ENCODE measurements around the gene USP37.

Gene USP37

DNA sequence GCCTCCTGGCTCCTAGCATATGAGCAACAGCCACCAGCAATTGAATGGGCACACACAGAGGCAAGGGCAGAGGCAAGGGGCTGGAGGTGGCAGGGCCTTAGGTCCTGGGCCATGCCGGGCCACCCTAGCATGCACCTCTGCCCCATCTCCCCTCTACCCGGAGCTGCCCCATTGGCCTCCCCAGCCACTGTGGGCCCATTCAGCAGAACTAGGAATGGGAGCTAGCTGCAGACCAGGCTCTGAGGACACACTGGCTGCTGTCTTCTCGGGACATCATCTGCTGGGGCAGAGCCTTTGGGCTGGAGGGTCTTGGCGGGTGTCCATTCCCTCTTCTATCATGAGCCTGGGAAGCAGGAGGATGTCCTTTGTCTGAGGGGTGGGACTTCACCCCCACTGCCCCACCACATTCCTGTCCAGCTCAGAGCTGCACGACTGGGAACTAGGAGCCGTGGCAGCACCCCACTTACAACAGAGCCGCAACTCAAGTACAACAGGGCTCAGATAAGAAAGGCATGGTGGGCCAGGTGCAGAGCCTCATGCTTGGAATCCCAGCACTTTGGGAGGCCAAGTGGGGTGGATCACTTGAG is 148.4 kb downstream of the USP37 start:
- Histone ChIP-seq H3K14ac (ENCODE audit: low read length in 2 of 2) (no peak overlapping the region), H3K4ac (ENCODE audit: low read depth in 1 of 2, low read length in 2 of 2) (no peak overlapping the region), H2AFZ (ENCODE audit: low read depth, low read length) (no peak overlapping the region), H2AK5ac (ENCODE audit: low read length, severe bottlenecking) (no peak overlapping the region), H2BK120ac (ENCODE audit: low read depth, low read length) (no peak overlapping the region), H2BK12ac (ENCODE audit: low read length in 2 of 2) (no peak overlapping the region), H3K9me3 (ENCODE audit: control insufficient read depth, low read length) (no peaks in the 10 kb centered on the region), H3K4me3 (ENCODE audit: insufficient read depth in 1 of 2, low read depth in 1 of 2, low read length in 2 of 2) (no peak overlapping the region), H4K91ac (ENCODE audit: low read length) (no peak overlapping the region), H3K23ac (ENCODE audit: low read length in 2 of 2) (no peak overlapping the region), H3K9ac (ENCODE audit: low read length) (no peak overlapping the region), H4K8ac (ENCODE audit: low read length) (no peak overlapping the region), H3K18ac (ENCODE audit: low read depth in 1 of 2, low read length in 2 of 2) (no peak overlapping the region), H3K4me2 (ENCODE audit: low read length, poor library complexity, severe bottlenecking) (no peak overlapping the region), H3K27me3 (ENCODE audit: control insufficient read depth in 1 of 2, insufficient read depth in 1 of 2, low read length in 2 of 2) (peaks cover 3 to 35% of the 10 kb centered on the region in 2 experiments), H3K79me1 (replicated peaks; ENCODE audit: low read length, poor library complexity, severe bottlenecking) (no peaks in the 10 kb centered on the region), H3K27ac (ENCODE audit: low read length, poor library complexity, severe bottlenecking) (no peak overlapping the region), H3K36me3 (ENCODE audit: control insufficient read depth in 1 of 2, insufficient read depth in 2 of 2, low read depth in 1 of 2, low read length in 2 of 2) (no peaks in the 10 kb centered on the region), H3K4me1 (ENCODE audit: control insufficient read depth, insufficient read depth, low read depth, low read length) (no peaks in the 10 kb centered on the region), H2BK15ac (ENCODE audit: low read depth, poor library complexity, severe bottlenecking) (no peak overlapping the region), H2BK5ac (ENCODE audit: low read depth, low read length, poor library complexity, severe bottlenecking) (no peak overlapping the region)
- DNase-seq, result no peak
- WGBS, result 85% methylated on average over 7 of the region's 7 CpGs

DNA sequence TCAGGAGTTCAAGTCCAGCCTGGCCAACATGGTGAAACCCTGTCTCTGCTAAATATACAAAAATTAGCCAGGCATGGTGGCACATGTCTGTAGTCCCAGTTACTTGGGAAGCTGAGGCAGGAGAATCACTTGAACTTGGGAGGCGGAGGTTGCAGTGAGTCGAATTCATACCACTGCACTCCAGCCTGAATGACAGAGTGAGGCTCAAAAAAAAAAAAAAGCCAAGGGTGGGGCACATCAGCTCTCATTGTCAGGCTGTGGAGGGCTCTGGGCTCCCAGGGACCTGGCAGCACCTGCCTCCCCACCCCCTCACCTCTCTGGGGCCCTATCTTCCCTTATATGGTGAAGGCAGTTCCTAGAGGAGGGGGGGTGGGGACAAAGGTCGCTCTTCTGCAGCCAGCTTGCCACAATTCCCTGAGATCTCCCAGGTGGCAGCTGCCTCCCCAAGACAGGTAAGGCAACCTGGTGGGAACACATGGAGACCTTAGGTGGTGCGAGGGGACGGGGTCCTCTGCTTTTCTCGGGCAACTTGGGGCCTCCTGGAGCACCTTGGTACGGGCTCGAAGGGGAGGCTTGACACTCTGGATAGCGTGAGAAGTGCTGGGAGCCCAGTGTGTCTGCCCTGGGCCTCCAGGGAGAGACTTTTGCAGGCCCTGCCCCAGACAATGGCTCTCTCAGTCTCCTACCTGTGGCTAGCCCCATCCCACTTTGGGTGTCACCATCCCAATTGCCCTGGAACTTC is 149.3 kb downstream of the USP37 start, which contains the start of gene VIL1:
VIL1 (plus strand) TSS at position 407 of the 742 bp plus-strand sequence. CDS start 4,656 bp downstream, outside the sequence.
- H3K79me1 ChIP-seq (replicated peaks; ENCODE audit: low read length, poor library complexity, severe bottlenecking), result no peaks in the 10 kb centered on the region
- peaks cover 3 to 35% of the 10 kb centered on the region in 2 experiments for H3K27me3 ChIP-seq (ENCODE audit: control insufficient read depth in 1 of 2, insufficient read depth in 1 of 2, low read length in 2 of 2)
- no peak within 1 kb of the TSS for H4K8ac ChIP-seq (ENCODE audit: low read length)
- no peak within 1 kb of the TSS for H2BK5ac ChIP-seq (ENCODE audit: low read depth, low read length, poor library complexity, severe bottlenecking)
- no peaks in the 10 kb centered on the region for H3K4me1 ChIP-seq (ENCODE audit: control insufficient read depth, insufficient read depth, low read depth, low read length)
- no peak within 1 kb of the TSS for H3K18ac ChIP-seq (ENCODE audit: low read depth in 1 of 2, low read length in 2 of 2)
- H3K4ac ChIP-seq (ENCODE audit: low read depth in 1 of 2, low read length in 2 of 2), result no peak within 1 kb of the TSS
- no peak within 1 kb of the TSS for H3K9ac ChIP-seq (ENCODE audit: low read length)
- no peak within 1 kb of the TSS for H2BK15ac ChIP-seq (ENCODE audit: low read depth, poor library complexity, severe bottlenecking)
- no peak within 1 kb of the TSS for H3K4me2 ChIP-seq (ENCODE audit: low read length, poor library complexity, severe bottlenecking)
- H3K23ac ChIP-seq (ENCODE audit: low read length in 2 of 2), result no peak within 1 kb of the TSS
- no peak within 1 kb of the TSS for H2BK12ac ChIP-seq (ENCODE audit: low read length in 2 of 2)
- DNase-seq, result no peak
- no peak within 1 kb of the TSS for H2AFZ ChIP-seq (ENCODE audit: low read depth, low read length)
- H4K91ac ChIP-seq (ENCODE audit: low read length), result no peak within 1 kb of the TSS
- H2AK5ac ChIP-seq (ENCODE audit: low read length, severe bottlenecking), result no peak within 1 kb of the TSS
- no peak within 1 kb of the TSS for H2BK120ac ChIP-seq (ENCODE audit: low read depth, low read length)
- WGBS, result 71% methylated on average over 9 of the region's 9 CpGs
- H3K4me3 ChIP-seq (ENCODE audit: insufficient read depth in 1 of 2, low read depth in 1 of 2, low read length in 2 of 2), result no peak within 1 kb of the TSS
- no peak within 1 kb of the TSS for H3K14ac ChIP-seq (ENCODE audit: low read length in 2 of 2)
- H3K27ac ChIP-seq (ENCODE audit: low read length, poor library complexity, severe bottlenecking), result no peak within 1 kb of the TSS
- no peaks in the 10 kb centered on the region for H3K36me3 ChIP-seq (ENCODE audit: control insufficient read depth in 1 of 2, insufficient read depth in 2 of 2, low read depth in 1 of 2, low read length in 2 of 2)
- H3K9me3 ChIP-seq (ENCODE audit: control insufficient read depth, low read length), result no peaks in the 10 kb centered on the region

DNA sequence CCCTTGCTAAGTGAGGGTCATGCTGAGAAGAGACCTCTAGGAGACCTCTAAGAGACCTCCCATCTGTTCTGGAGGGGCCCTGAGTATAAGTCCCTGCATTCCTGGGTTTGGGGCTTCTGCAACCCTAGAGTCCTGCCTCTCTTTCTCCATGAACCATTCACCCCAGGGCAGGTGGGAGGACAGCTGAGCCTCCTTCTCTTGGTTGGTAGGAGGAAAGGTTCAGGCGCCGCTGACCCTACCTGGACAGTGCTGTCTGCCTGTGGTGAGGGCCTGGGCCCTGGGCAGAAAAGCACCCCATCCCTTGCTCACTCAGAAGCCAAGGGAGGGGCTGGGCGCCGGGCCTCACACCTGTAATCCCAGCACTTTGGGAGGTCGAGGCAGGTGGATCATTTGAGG is 149.8 kb downstream of the USP37 start:
- H2BK120ac ChIP-seq (ENCODE audit: low read depth, low read length), result no peak overlapping the region
- H3K4me1 ChIP-seq (ENCODE audit: control insufficient read depth, insufficient read depth, low read depth, low read length), result no peaks in the 10 kb centered on the region
- H3K9me3 ChIP-seq (ENCODE audit: control insufficient read depth, low read length), result no peaks in the 10 kb centered on the region
- no peak overlapping the region for H3K4me3 ChIP-seq (ENCODE audit: insufficient read depth in 1 of 2, low read depth in 1 of 2, low read length in 2 of 2)
- no peak overlapping the region for H3K27ac ChIP-seq (ENCODE audit: low read length, poor library complexity, severe bottlenecking)
- H3K4me2 ChIP-seq (ENCODE audit: low read length, poor library complexity, severe bottlenecking), result no peak overlapping the region
- H3K36me3 ChIP-seq (ENCODE audit: control insufficient read depth in 1 of 2, insufficient read depth in 2 of 2, low read depth in 1 of 2, low read length in 2 of 2), result no peaks in the 10 kb centered on the region
- H2BK15ac ChIP-seq (ENCODE audit: low read depth, poor library complexity, severe bottlenecking), result no peak overlapping the region
- H2AFZ ChIP-seq (ENCODE audit: low read depth, low read length), result no peak overlapping the region
- peaks cover 3 to 35% of the 10 kb centered on the region in 2 experiments for H3K27me3 ChIP-seq (ENCODE audit: control insufficient read depth in 1 of 2, insufficient read depth in 1 of 2, low read length in 2 of 2)
- no peak overlapping the region for H4K91ac ChIP-seq (ENCODE audit: low read length)
- no peak overlapping the region for H3K23ac ChIP-seq (ENCODE audit: low read length in 2 of 2)
- H3K14ac ChIP-seq (ENCODE audit: low read length in 2 of 2), result no peak overlapping the region
- no peak overlapping the region for H2BK5ac ChIP-seq (ENCODE audit: low read depth, low read length, poor library complexity, severe bottlenecking)
- no peak overlapping the region for H2BK12ac ChIP-seq (ENCODE audit: low read length in 2 of 2)
- no peak overlapping the region for H3K9ac ChIP-seq (ENCODE audit: low read length)
- 69% methylated on average over 5 of the region's 5 CpGs for WGBS
- no peaks in the 10 kb centered on the region for H3K79me1 ChIP-seq (replicated peaks; ENCODE audit: low read length, poor library complexity, severe bottlenecking)
- H2AK5ac ChIP-seq (ENCODE audit: low read length, severe bottlenecking), result no peak overlapping the region
- H4K8ac ChIP-seq (ENCODE audit: low read length), result no peak overlapping the region
- no peak overlapping the region for H3K18ac ChIP-seq (ENCODE audit: low read depth in 1 of 2, low read length in 2 of 2)
- H3K4ac ChIP-seq (ENCODE audit: low read depth in 1 of 2, low read length in 2 of 2), result no peak overlapping the region
- no peak for DNase-seq

DNA sequence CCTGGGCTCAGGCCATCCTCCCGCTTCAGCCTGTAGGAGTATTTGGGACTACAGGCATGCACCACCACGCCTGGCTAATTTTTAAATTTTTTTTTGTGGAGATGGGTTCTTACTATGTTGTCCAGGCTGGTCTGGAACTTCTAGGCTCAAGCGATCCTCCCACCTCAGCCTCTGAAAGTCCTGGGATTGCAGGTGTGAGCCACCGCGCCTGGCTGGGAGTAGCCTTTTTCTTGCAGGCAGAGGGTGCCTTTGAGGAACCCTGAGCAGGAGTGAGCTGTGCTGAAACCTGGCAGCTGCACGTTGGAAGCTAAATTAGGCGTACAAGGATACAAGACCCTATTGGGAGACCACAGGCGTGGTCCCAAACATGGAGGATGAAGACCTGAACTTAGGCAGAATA is 160.4 kb downstream of the USP37 start:
- Histone ChIP-seq H4K8ac (ENCODE audit: low read length) (no peak overlapping the region), H3K9ac (ENCODE audit: low read length) (no peak overlapping the region), H3K4me1 (ENCODE audit: control insufficient read depth, insufficient read depth, low read depth, low read length) (peaks cover 22% of the 10 kb centered on the region), H3K79me1 (replicated peaks; ENCODE audit: low read length, poor library complexity, severe bottlenecking) (peaks cover 17% of the 10 kb centered on the region), H4K91ac (ENCODE audit: low read length) (peak overlapping the region; percentile 56), H3K27me3 (ENCODE audit: control insufficient read depth in 1 of 2, insufficient read depth in 1 of 2, low read length in 2 of 2) (peaks cover 0 to 3% of the 10 kb centered on the region in 2 experiments), H2AK5ac (ENCODE audit: low read length, severe bottlenecking) (peak overlapping the region; percentile 69), H3K9me3 (ENCODE audit: control insufficient read depth, low read length) (no peaks in the 10 kb centered on the region), H2AFZ (ENCODE audit: low read depth, low read length) (no peak overlapping the region), H2BK120ac (ENCODE audit: low read depth, low read length) (no peak overlapping the region), H3K4me2 (ENCODE audit: low read length, poor library complexity, severe bottlenecking) (no peak overlapping the region), H3K27ac (ENCODE audit: low read length, poor library complexity, severe bottlenecking) (no peak overlapping the region), H3K14ac (ENCODE audit: low read length in 2 of 2) (no peak overlapping the region), H3K4me3 (ENCODE audit: insufficient read depth in 1 of 2, low read depth in 1 of 2, low read length in 2 of 2) (no peak overlapping the region), H3K23ac (ENCODE audit: low read length in 2 of 2) (no peak overlapping the region), H2BK5ac (ENCODE audit: low read depth, low read length, poor library complexity, severe bottlenecking) (no peak overlapping the region), H3K4ac (ENCODE audit: low read depth in 1 of 2, low read length in 2 of 2) (no peak overlapping the region), H3K36me3 (ENCODE audit: control insufficient read depth in 1 of 2, insufficient read depth in 2 of 2, low read depth in 1 of 2, low read length in 2 of 2) (peaks cover 22 to 31% of the 10 kb centered on the region in 2 experiments), H3K18ac (ENCODE audit: low read depth in 1 of 2, low read length in 2 of 2) (no peak overlapping the region), H2BK15ac (ENCODE audit: low read depth, poor library complexity, severe bottlenecking) (no peak overlapping the region), H2BK12ac (ENCODE audit: low read length in 2 of 2) (peak overlapping the region in 1 of 2 experiments; percentile 88)
- WGBS, result 98% methylated on average over 8 of the region's 8 CpGs
- DNase-seq, result no peak

Measured in mesenchymal stem cell (in vitro differentiated cells and primary cell).